Keratinocyte (primary cell): ENCODE data around the gene KLC1.

ENCODE experiments used
- EZH2 ChIP-seq: IDR thresholded peaks from one replicate; pipeline ENCODE4 v1.6.1; 2012; ENCODE audit warnings: inconsistent platforms, mild to moderate bottlenecking, low read length, moderate library complexity
- TF ChIP-seq, protein P1 (sequence below), 3 experiments: IDR thresholded peaks in 1 of 3; conservative IDR thresholded peaks in 1 of 3; optimal IDR thresholded peaks in 1 of 3; 2 replicates in 2 of 3; 3 replicates in 1 of 3; pipeline versions ENCODE3 to v1.5.1; 2011; ENCODE audit warnings: low read length in 3 of 3, mild to moderate bottlenecking in 3 of 3, moderate library complexity in 2 of 3, control low read depth in 1 of 3, inconsistent platforms in 1 of 3; ENCODE audit not compliant: insufficient read depth in 2 of 3; ENCODE audit errors: extremely low read depth in 1 of 3

DNA sequence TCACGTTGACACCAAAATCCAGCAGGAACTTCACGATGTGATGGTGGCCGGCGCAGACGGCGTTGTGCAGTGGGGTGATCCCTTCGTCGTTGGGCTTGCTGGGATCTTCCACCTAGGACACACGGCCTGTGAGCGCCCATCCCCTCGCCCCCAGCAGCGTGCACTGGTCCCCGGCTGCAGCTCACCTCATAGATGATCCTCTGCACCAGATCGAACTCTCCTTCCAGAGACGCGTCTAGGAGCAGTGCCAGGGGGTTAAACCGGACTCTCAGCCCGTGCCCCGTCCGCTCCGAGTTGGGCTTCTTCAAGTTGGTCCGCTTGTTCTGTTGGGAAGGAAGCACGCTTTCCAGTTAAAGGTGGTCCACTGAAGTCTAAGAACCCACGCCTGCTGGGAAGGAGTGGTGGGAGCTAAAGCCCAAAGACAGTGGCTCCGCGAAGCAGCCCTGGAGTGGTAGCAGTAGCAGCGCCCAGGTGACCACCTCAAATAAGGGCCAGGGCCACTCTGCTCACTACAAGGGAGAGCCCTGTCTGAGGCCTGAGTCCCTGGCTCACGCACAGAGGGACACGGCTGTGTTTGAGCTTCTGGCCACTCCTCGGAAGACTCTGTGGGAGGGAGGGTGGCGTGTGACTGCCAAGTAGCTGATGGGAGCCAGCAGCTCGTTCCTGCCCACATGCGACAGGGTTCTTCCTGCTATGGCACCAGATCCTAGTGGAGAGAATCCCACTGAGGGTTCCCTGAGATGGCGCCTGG, 109.9 kb downstream of the KLC1 start:
- TF ChIP-seq, protein P1, sequence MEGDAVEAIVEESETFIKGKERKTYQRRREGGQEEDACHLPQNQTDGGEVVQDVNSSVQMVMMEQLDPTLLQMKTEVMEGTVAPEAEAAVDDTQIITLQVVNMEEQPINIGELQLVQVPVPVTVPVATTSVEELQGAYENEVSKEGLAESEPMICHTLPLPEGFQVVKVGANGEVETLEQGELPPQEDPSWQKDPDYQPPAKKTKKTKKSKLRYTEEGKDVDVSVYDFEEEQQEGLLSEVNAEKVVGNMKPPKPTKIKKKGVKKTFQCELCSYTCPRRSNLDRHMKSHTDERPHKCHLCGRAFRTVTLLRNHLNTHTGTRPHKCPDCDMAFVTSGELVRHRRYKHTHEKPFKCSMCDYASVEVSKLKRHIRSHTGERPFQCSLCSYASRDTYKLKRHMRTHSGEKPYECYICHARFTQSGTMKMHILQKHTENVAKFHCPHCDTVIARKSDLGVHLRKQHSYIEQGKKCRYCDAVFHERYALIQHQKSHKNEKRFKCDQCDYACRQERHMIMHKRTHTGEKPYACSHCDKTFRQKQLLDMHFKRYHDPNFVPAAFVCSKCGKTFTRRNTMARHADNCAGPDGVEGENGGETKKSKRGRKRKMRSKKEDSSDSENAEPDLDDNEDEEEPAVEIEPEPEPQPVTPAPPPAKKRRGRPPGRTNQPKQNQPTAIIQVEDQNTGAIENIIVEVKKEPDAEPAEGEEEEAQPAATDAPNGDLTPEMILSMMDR (optimal IDR thresholded peaks at IDR 0.05 in 1 of 3, IDR thresholded peaks at IDR 0.05 in 1 of 3, conservative IDR thresholded peaks at IDR 0.05 in 1 of 3; ENCODE audit: extremely low read depth in 1 of 3, insufficient read depth in 2 of 3, low read length in 3 of 3) = no peak
- TF ChIP-seq EZH2 = no peak
